Placental epithelial cell (primary cell): ENCODE results near the gene SFT2D3. TPM values are rescaled to one million over a fixed set of nuclear protein-coding genes. Genes with fewer than 3 reads are reported as not detected.

Experiments
- total RNA-seq: library from RNA; depleted of rRNA; stranded (reverse); fragments of >200 nt; gene quantifications from 2 replicates; pipeline ENCODE4 v1.2.3, GENCODE V29; 2012

The SFT2D3 gene, protein sequence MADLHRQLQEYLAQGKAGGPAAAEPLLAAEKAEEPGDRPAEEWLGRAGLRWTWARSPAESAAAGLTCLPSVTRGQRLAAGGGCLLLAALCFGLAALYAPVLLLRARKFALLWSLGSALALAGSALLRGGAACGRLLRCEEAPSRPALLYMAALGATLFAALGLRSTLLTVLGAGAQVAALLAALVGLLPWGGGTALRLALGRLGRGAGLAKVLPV
- 9.0 and 13.1 TPM in 2 replicates for total RNA-seq

DNA sequence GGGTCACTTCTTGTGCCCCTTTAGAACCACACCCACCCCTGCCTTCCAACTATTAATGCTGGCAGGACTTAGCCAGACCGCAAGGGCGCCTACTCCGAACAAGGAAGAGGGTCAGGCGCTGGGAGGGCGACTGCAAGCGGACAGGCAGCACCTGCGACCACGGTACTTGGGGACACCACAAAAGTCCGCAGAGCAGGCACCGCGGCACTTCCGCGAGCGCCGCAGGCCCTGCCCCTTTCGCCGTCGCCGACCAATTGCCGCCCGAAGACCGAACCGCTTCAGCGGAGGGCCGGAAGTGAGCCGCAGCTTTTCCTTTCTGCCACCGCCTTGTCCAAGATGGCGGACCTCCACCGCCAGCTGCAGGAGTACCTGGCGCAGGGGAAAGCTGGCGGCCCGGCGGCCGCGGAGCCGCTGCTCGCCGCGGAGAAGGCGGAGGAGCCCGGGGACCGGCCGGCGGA, at the start of gene SFT2D3:
TSS of gene SFT2D3 (plus strand) at position 305 of the 458 bp plus-strand sequence. CDS start at position 337, 32 bp downstream.

DNA sequence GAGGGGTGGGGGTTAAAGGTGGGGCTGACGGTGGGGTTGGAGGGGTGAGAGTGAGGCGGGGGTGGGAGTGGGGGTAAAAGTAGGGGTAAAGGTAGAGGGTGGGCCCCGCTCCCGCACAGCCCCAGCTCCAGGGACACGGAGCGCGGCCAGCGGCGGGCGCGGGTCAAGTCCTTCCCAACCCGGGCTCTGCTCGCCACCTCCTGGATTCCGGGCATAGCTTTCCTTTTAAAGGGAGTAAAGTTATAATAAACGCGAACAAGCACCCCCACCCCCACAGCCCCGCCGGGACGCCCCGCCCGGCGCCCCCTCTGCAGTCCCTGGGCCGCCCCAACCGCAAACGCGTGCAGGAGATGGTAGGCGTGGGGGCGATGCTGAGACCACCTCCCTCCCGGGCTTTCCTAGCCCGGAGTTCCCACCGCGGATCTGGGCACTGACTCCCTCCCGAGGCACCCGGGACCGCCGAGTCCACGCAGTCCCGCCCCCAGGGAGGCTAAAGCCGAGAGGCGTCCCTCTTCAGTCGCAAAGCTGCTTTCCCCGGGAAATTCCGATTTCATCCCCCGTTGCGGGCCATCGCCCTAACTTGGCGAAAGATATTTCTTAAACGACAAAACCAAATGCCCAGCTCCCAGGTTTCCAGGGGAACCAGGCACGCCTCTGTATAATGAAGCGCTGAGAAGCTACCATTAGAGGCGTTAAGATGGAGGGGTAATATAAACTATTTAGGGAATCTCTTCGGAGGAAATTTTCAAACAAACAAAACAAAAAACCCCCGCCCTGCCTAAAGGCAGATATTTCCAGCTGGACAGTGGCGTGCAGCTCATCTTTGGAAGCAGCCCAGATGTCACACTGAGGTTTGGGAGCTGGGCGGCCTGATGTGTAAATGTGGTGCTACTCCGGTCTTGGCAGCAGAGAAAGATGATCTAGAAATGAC, 25.7 kb upstream of the SFT2D3 start, which contains the start of gene LIMS2:
TSS of gene LIMS2 (minus strand) at position 200 of the 931 bp plus-strand sequence. CDS start 506 bp downstream, outside the sequence.

Other genes with a start within 250 kb of the SFT2D3 start
- gene IWS1, start 175.0 kb upstream of the SFT2D3 start, total RNA-seq = 22.8 and 29.7 TPM in 2 replicates
- under 0.01 and 1.2 TPM in 2 replicates for gene MYO7B, start 165.8 kb upstream of the SFT2D3 start, total RNA-seq
- not detected in 2 replicates for gene GPR17, start 55.3 kb upstream of the SFT2D3 start, total RNA-seq
- 8.2 and 27.9 TPM in 2 replicates for gene LIMS2, start 26.0 kb upstream of the SFT2D3 start, total RNA-seq
- gene WDR33, start 109.7 kb downstream of the SFT2D3 start, total RNA-seq = 28.0 and 29.8 TPM in 2 replicates
- 13.7 and 14.2 TPM in 2 replicates for gene POLR2D, start 156.7 kb downstream of the SFT2D3 start, total RNA-seq
- 13.3 and 22.0 TPM in 2 replicates for gene AMMECR1L, start 184.5 kb downstream of the SFT2D3 start, total RNA-seq